ENCODE measurements around the gene LIPG.
"Not testable (repeated sequence)": the region's sequence is repeated elsewhere in the genome, so short reads cannot be mapped to it uniquely, and the experiment has no call there.

DNA sequence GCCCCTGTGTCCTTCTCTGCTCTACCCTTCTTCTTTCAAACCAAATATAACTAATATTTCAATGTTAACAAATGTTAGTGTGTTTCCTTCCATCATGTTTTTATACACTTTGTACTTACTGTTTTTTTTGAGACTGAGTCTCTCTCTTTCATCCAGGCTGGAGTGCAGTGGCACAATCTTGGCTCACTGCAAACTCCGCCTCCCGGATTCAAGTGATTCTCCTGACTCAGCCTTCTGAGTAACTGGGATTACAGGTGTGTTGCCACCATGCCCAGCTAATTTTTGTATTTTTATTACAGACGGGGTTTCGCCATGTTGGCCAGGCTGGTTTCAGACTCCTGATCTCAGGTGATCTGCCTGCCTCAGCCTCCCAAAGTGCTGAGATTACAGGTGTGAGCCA lies 23.1 kb downstream of the LIPG start:
- TF ChIP-seq, protein P1, sequence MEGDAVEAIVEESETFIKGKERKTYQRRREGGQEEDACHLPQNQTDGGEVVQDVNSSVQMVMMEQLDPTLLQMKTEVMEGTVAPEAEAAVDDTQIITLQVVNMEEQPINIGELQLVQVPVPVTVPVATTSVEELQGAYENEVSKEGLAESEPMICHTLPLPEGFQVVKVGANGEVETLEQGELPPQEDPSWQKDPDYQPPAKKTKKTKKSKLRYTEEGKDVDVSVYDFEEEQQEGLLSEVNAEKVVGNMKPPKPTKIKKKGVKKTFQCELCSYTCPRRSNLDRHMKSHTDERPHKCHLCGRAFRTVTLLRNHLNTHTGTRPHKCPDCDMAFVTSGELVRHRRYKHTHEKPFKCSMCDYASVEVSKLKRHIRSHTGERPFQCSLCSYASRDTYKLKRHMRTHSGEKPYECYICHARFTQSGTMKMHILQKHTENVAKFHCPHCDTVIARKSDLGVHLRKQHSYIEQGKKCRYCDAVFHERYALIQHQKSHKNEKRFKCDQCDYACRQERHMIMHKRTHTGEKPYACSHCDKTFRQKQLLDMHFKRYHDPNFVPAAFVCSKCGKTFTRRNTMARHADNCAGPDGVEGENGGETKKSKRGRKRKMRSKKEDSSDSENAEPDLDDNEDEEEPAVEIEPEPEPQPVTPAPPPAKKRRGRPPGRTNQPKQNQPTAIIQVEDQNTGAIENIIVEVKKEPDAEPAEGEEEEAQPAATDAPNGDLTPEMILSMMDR (IDR thresholded peaks at IDR 0.05; ENCODE audit: poor library complexity, severe bottlenecking), result not testable (repeated sequence)
- TF ChIP-seq RAD21 (conservative IDR thresholded peaks at IDR 0.05), result not testable (repeated sequence)
